ENCODE data around the gene RFXANK.
"Not testable (repeated sequence)": the region's sequence is repeated elsewhere in the genome, so short reads cannot be mapped to it uniquely, and the experiment has no call there.

The RFXANK gene

DNA sequence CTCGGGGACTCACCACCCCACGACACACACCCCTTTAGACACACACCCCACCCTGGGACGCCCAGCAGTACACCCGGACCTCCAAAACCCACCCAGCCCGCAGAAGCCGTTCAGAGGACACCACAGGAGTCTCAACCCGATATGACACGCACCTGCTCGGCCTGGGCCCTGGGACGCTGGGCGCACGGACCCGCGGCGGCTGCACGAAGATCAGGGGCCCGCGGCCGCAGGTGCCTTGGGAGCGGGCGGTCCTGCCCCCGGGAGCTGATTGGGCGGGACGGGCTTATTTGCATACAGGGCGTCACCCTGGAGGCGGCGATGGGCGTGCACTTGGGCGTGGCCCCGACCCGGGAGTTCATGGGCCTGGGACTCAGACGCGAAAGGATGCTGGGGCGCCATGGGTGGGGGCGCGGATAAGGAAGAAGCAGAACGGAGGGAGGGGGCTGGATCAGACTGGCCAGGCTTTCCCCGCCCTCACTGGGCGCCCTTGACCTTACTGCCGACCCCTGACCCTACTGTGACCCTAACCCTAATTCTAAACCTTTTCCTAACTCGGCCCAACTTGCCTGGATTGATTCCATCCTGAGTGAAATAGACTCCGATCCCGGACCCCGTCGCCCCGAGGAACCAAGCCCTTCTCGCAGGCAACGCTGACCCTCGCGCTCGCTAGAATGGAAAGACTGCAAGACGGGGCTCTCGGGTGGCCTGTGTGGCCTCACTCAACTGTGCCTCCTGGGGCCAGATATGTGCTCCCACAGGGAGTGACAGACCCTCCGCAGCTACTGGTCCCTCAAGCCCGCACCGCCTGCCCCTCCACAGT, 21.8 kb upstream of the RFXANK start, which contains the start of gene MEF2B:
Gene MEF2B, minus strand, starts transcription at position 211 of the 820 bp plus-strand sequence. CDS start 19,528 bp downstream, outside the sequence.
- DNase-seq (ENCODE audit: low spot score), result no peak

GRCh38 chr19:19170873-19171672, 21.0 kb upstream of the RFXANK start:
- DNase-seq (ENCODE audit: low spot score), result no peak

DNA sequence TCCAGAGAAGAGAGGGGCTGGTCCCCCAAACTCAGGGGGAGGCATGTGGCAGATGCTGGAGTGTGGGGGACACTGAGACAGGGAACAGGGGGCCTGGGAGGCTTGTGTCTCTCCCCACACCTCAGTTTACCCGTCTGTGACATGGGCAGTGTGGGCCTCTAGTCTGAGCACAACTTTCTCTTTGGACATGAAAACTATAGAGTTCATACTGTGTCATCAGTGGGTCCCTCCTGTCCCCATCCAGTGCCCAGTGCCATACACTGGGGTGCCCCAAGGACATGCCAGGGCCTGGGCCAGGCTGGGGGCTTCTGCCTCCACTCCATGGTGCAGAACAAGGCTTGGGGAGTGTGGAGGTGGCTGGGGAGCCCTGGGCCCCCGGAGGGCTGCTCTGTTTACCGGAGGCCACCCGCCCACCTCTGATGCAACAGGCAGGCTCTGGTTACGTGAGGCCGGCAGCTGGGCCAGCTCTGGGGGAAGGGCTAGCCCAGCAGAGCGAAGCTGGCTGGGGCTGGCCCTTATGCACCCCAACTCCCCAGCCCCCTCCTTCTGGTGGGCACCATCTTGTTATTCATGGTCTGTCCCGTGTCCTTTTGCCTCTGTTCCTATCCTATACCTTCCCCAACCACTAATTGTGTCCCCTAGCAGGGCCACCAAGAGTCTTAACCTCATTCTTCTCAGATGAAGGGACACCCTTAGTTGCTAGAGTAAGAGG, 20.1 kb upstream of the RFXANK start:
- no peak for DNase-seq (ENCODE audit: low spot score)

GRCh38 chr19:19173243-19173642, 18.8 kb upstream of the RFXANK start:
- not testable (repeated sequence) for DNase-seq (ENCODE audit: low spot score)

DNA sequence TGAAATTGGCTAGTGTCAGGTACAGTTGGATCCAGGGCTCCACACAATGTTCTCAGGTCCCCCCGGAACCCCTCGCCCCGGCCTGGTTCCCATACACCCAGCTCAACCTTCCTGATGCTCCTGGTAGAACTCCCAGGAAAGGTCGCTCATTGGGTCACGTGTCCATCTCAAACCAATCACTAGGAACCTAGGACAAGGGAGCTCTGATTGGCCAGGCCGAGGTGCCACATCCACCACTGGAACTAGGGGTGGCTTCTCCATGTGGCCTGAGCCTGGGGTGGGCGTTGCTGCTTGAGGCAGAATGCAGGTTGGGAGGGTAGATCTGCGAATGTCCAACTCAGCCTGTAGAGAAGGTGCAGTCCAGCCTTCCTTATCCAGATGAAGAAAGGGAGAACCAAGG, 15.1 kb upstream of the RFXANK start:
- no peak for DNase-seq (ENCODE audit: low spot score)

DNA sequence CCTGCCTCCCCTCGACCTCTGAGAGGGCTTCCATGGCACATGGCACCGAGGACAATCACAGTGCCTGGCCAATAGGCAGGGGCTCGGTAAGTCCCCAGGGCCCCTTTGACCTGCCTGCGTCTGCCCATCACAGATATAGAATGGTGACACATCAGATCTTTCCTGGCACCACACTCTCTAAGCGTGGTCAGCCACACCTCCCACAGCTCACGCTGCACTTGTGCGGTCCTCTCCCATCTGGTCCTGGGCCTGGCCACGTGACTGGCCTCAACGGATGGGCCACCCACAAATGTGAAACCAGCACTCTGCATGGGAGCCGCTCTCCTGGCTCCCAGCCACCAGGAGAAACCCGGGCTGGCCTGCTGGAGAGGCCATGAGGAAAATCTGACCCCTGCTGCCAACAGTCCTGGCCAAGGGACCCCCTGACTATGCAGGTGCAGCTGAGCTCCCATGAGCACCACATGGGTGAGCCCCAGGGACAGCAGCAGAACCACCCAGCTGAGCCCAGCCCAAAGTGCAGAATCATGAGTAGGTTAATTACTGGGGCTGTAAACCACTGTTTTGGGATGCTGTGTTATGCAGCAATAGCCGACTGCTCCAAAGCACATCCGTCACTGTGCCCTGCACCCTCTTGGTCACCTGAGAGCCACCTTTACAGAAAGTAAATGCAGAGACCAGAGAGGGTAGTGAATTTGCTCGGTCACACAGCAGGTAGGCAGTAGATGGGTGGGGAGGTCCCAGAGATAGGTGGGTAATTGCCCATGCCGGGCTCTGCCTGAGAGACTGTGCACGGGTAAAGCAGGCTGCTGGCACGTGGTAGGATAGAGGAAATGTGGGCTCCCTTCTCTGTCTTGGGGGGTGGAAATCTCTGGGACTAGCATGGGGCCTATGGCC, 12.3 kb upstream of the RFXANK start:
- no peak for DNase-seq (ENCODE audit: low spot score)

- DNase-seq (ENCODE audit: low spot score), result no peak
These were observed 10.5 kb upstream of the RFXANK start for GRCh38 chr19:19181488-19181998.

- DNase-seq (ENCODE audit: low spot score), result peak; percentile 38
These were observed 6.0 kb upstream of the RFXANK start for GRCh38 chr19:19185853-19186740.

- no peak for DNase-seq (ENCODE audit: low spot score)
These were observed 5.3 kb upstream of the RFXANK start for GRCh38 chr19:19186742-19187141.

- no peak for DNase-seq (ENCODE audit: low spot score)
These were observed 335 bp upstream of the RFXANK start for GRCh38 chr19:19191768-19192077.

DNA sequence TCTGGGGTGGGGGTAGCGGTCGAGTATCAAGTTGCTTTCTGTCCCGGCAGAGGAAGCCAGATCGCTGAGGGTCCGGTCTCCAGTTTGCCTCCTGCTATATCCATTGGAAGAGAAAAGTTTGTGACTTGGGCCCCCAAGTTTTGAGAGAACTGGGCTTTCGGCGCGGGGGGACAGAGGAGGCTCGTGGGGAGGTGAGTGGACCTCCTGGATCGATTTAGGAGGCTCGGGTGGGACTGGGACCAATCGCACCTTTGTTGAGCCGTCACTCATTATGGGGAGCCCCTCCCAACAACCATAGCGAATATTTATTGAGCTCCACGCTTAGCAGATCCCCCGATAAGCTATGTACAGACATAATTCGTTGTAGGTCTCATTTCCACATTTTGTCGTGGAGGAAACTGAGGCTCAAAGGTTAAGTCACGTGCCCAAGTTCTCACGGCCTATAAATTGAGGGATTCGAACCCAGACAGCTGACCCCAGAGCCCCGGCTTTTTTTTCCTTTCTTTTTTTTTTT, 909 bp downstream of the RFXANK start:
- DNase-seq (ENCODE audit: low spot score), result no peak

DNA sequence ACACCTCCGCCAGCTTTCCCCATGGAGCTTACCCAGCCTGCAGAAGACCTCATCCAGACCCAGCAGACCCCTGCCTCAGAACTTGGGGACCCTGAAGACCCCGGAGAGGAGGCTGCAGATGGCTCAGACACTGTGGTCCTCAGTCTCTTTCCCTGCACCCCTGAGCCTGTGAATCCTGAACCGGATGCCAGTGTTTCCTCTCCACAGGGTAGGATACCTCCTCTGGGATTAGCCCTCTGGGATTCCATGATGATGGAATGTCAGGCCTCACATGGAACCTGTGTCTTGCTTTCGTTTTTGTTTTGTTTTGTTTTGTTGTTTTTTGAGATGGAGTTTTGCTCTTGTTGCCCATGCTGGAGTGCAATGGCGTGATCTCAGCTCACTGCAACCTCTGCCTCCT, 1.9 kb downstream of the RFXANK start:
- DNase-seq (ENCODE audit: low spot score), result no peak

GRCh38 chr19:19201697-19202630, 9.9 kb downstream of the RFXANK start:
- no peak for DNase-seq (ENCODE audit: low spot score)

DNA sequence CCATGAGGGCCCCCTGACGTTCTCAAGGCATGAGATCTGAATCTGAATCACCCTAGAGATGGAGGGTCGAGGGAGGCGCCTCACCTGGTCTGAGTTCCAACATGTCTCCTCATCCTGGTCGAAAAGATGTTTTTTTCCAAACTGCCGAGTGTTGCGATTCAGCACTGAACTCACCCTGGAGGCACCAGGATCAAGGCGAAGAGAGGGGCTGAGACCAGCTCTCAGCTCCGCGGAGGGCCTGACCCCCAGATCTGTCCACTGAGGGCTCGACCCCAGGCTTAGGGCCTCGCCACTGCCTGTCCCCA, 10.6 kb downstream of the RFXANK start:
- peak; percentile 28 for DNase-seq (ENCODE audit: low spot score)

DNA sequence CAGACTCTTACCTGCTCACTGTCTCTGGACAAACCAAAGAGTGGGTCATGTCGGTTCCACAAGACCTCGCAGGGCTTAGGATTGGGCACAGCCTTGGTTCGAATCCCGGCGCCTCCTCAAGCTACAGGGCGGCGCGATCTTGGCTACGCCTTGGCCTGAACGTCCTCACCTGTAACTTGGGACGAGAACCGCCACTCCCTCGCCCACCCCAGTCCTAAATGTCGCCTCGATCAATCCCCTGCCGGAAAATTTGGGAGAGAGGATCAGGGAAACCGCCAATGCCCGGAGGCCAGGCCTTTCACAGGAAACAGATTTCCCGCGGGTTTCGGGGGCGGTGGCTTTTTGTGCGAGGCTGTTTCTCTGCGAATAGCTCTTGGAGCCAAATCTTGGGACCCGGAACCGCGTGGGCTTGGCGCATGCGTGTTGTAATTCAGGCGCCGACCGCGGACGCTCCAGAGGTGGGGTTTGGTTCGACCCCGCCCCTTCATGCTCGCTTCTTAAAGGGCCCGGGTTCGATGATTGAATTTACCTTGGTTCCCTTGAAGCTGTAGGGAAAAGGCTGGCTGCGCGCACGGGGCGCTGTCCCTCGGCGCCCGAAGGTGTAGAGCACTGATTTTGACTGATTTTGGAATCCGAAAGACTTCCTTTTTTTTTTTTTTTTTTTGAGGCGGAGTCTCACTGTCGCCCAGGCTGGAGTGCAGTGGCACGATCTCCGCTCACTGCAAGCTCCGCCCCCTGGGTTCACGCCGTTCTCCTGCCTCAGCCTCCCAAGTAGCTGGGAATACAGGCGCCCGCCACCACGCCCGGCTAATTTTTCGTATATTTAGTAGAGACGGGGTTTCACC, 11.2 kb downstream of the RFXANK start, which contains the start of gene NR2C2AP:
Gene NR2C2AP, minus strand, starts transcription at position 403 of the 845 bp plus-strand sequence. Its CDS starts 354 bp downstream, at position 49.
- peak; percentile 94 for DNase-seq (ENCODE audit: low spot score)

GRCh38 chr19:19204181-19204580, 12.1 kb downstream of the RFXANK start:
- DNase-seq (ENCODE audit: low spot score), result no peak

- DNase-seq (ENCODE audit: low spot score), result peak; percentile 25
These were observed 13.7 kb downstream of the RFXANK start for GRCh38 chr19:19205416-19206410.

Data from cerebellar cortex (tissue), 1 donor.